Natural killer cell (primary cell): Measurements from ENCODE around the gene TRIP10. TPM values are rescaled to one million over a fixed set of nuclear protein-coding genes. Genes with fewer than 3 reads are reported as not detected.

ENCODE experiments used
- ATAC-seq, 3 donors: fragments of 150-1000 bp in 2 of 3; fragments of 200-7000 bp in 1 of 3; cut with Tn5 transposase; 1 replicate in 1 of 3; 2 replicates in 2 of 3; pipeline ENCODE4 v1.10.0; 2021; ENCODE audit warnings: mild to moderate bottlenecking in 2 of 3, moderate library complexity in 2 of 3
- DNase-seq, 2 donors: peaks; one replicate each; pipeline versions ENCODE4 v3.0.0 to v3.0.0-alpha.2; 2013 to 2021; ENCODE audit warnings: mixed read lengths in 1 of 2
- H3K27ac ChIP-seq: one replicate; pipeline ENCODE4 v1.5.1; 2013; ENCODE audit warnings: mild to moderate bottlenecking, low read length
- H3K27me3 ChIP-seq: one replicate; pipeline ENCODE4 v1.6.1; 2013; ENCODE audit warnings: low read length; ENCODE audit not compliant: control insufficient read depth, insufficient read depth
- H3K36me3 ChIP-seq: one replicate; pipeline ENCODE4 v1.6.1; 2013; ENCODE audit warnings: low read length; ENCODE audit not compliant: control insufficient read depth, insufficient read depth
- H3K4me1 ChIP-seq: one replicate; pipeline ENCODE4 v1.6.1; 2013; ENCODE audit warnings: low read length; ENCODE audit not compliant: control insufficient read depth, insufficient read depth
- H3K4me3 ChIP-seq: one replicate; pipeline ENCODE4 v1.5.1; 2013; ENCODE audit warnings: low read length
- H3K9me3 ChIP-seq: one replicate; pipeline ENCODE4 v1.6.1; 2013; ENCODE audit warnings: low read length; ENCODE audit not compliant: control insufficient read depth, insufficient read depth
- H3K27ac Mint-ChIP-seq, 2 donors: one replicate each; pipeline ENCODE4 v1.8.0; 2022; ENCODE audit warnings: mild to moderate bottlenecking in 2 of 2, mixed read lengths in 2 of 2, moderate library complexity in 1 of 2
- H3K27me3 Mint-ChIP-seq, 2 donors: one replicate each; pipeline ENCODE4 v1.8.0; 2022; ENCODE audit warnings: low read depth in 2 of 2, mixed read lengths in 2 of 2
- H3K36me3 Mint-ChIP-seq: one replicate; pipeline ENCODE4 v1.8.0; 2022; ENCODE audit warnings: mixed read lengths
- H3K4me1 Mint-ChIP-seq, 2 donors: one replicate each; pipeline ENCODE4 v1.8.0; 2022; ENCODE audit warnings: mixed read lengths in 2 of 2
- H3K4me3 Mint-ChIP-seq: one replicate; pipeline ENCODE4 v1.8.0; 2022; ENCODE audit warnings: mild to moderate bottlenecking, moderate library complexity, mixed read lengths
- H3K9me3 Mint-ChIP-seq, 2 donors: one replicate each; pipeline ENCODE4 v1.8.0; 2022; ENCODE audit warnings: mixed read lengths in 2 of 2
- WGBS: methylation state at CpG from one replicate; pipeline ENCODE4 v1.1.7; 2013; ENCODE audit warnings: missing lambda C conversion rate; ENCODE audit not compliant: insufficient coverage; 5-methylcytosine and 5-hydroxymethylcytosine counted together
- intact Hi-C: fragments of 100-400 bp; cut with micrococcal nuclease; formaldehyde crosslinking; loops from one replicate; pipeline ENCODE4 v1.14.2; 2022
- total RNA-seq, 4 donors: library from RNA; stranded (reverse); fragments of 120-200 nt in 1 of 4; gene quantifications; one replicate each; pipeline versions ENCODE4 v1.2.3 to v1.2.4, GENCODE V29; 2013 to 2022
- TF ChIP-seq, protein P1 (sequence below): fragments of 200-600 bp; IDR thresholded peaks from one replicate; pipeline ENCODE4 v1.8.0; 2022; ENCODE audit warnings: antibody characterized with exemption

Gene TRIP10
- total RNA-seq, 3 donors from 2014 or later (not counting 1 experiment from before 2014, with no cell fraction given): 1.0 to 5.2 (median 3.3) TPM

DNA sequence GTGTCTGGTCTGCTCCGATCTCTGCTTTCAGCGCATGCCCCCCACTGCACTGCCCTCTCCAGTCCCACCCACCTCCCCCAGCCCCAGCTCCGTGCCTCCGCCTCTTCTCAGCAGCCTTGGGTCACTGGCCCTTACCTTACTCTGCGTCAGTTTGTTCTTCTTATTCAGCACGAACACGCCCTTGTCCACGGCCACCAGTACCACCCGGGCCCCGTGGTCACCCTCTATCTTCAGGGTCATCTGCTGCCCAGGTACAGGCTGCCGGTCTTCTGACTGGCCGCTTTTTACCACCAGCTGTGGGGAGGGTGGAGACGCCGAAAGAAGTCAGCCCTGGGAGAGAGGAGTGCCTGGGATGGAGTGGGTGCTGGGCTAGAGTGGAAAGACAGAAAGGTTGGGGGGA, 29.9 kb upstream of the TRIP10 start:
- TF ChIP-seq, protein P1, sequence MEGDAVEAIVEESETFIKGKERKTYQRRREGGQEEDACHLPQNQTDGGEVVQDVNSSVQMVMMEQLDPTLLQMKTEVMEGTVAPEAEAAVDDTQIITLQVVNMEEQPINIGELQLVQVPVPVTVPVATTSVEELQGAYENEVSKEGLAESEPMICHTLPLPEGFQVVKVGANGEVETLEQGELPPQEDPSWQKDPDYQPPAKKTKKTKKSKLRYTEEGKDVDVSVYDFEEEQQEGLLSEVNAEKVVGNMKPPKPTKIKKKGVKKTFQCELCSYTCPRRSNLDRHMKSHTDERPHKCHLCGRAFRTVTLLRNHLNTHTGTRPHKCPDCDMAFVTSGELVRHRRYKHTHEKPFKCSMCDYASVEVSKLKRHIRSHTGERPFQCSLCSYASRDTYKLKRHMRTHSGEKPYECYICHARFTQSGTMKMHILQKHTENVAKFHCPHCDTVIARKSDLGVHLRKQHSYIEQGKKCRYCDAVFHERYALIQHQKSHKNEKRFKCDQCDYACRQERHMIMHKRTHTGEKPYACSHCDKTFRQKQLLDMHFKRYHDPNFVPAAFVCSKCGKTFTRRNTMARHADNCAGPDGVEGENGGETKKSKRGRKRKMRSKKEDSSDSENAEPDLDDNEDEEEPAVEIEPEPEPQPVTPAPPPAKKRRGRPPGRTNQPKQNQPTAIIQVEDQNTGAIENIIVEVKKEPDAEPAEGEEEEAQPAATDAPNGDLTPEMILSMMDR: no peak
- Mint-ChIP-seq H3K9me3 (no peaks in the 10 kb centered on the region), H3K27me3 (peaks cover 23 to 27% of the 10 kb centered on the region in 2 donors), H3K4me3 (no peak overlapping the region), H3K4me1 (peaks cover 7 to 17% of the 10 kb centered on the region in 2 donors), H3K36me3 (no peaks in the 10 kb centered on the region), H3K27ac (peak overlapping the region in 1 of 2 donors; percentile 6)
- WGBS: 45% methylated on average over 14 of the region's 14 CpGs
- H3K4me3 ChIP-seq: no peak overlapping the region
- no peaks in the 10 kb centered on the region for H3K36me3 ChIP-seq
- no peak for DNase-seq
- H3K27me3 ChIP-seq: peaks cover 3% of the 10 kb centered on the region
- peaks cover 8% of the 10 kb centered on the region for H3K4me1 ChIP-seq
- no peak for ATAC-seq
- no peak overlapping the region for H3K27ac ChIP-seq
- no peaks in the 10 kb centered on the region for H3K9me3 ChIP-seq
- intact Hi-C loops: no loop called here

DNA sequence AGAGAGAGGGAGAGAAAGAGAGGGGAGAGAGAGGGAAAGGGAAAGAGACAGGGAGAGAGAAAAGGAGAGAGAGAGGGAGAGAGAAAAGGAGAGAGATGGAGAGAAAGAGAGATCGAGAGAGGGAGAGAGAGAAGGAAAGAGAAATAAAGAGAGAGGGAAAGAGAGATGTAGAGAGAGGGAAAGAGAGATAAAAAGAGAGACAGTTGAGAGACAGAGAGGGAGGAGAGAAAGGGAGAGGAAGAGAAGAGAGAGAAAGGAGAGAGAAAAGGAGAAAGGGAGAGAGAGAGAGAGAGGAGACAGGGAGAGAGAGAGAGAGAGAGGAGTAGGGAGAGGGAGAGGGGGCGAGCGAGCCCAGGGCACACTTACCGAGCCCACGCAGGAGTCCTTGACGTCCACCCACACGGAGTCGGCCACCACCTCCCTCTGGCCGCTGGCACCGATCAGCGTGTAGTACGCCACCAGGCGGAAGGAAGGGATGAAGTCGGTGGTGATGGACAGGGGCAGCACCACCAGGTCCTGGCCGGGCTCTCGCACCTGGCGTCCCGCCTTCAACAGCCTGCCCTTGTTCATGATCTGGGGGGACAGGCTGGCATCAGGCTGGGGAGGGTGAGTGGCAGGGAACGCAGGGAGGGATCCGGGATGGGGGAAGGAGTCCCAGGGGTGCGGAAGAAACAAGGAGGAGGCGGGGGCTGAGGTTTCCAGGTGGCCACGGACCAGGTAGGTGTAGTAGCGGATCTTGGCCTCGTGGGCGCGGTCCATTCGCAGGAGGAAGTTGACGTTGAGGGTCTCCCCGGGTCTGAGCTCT, 29.0 kb upstream of the TRIP10 start:
- Histone ChIP-seq H3K4me3 (no peak overlapping the region), H3K27me3 (peaks cover 3% of the 10 kb centered on the region), H3K27ac (no peak overlapping the region), H3K9me3 (no peaks in the 10 kb centered on the region), H3K36me3 (no peaks in the 10 kb centered on the region), H3K4me1 (peaks cover 8% of the 10 kb centered on the region)
- 14% methylated on average over 30 of the region's 30 CpGs for WGBS
- no peaks in the 10 kb centered on the region for H3K36me3 Mint-ChIP-seq
- TF ChIP-seq, protein P1: no peak
- peaks cover 23 to 27% of the 10 kb centered on the region in 2 donors for H3K27me3 Mint-ChIP-seq
- no peaks in the 10 kb centered on the region for H3K9me3 Mint-ChIP-seq
- peak in 1 of 2 donors; percentile 42 for DNase-seq
- ATAC-seq: peak in 2 of 3 donors; percentile 40 to 49
- peaks cover 7 to 17% of the 10 kb centered on the region in 2 donors for H3K4me1 Mint-ChIP-seq
- intact Hi-C loops: no loop called here
- peak overlapping the region in 1 of 2 donors; percentile 6 for H3K27ac Mint-ChIP-seq
- no peak overlapping the region for H3K4me3 Mint-ChIP-seq

DNA sequence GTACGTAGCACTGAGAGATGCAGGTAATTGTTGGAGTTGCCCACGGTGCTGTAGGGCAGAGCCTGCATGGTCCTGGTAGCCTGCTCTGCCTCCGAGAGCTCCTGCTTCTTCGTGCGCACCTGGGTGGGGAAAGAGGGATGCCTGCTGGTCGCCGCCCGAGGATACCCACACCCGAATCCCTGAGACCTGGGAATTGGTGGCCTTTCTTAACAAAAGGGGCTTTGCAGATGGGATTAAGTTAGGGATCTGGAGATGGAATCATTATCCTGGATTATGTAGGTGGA, 28.5 kb upstream of the TRIP10 start:
- TF ChIP-seq, protein P1: no peak
- Histone ChIP-seq H3K9me3 (no peaks in the 10 kb centered on the region), H3K4me1 (peaks cover 8% of the 10 kb centered on the region), H3K4me3 (no peak overlapping the region), H3K36me3 (no peaks in the 10 kb centered on the region), H3K27ac (no peak overlapping the region), H3K27me3 (peaks cover 3% of the 10 kb centered on the region)
- 62% methylated on average over 9 of the region's 9 CpGs for WGBS
- Mint-ChIP-seq H3K36me3 (no peaks in the 10 kb centered on the region), H3K4me1 (peaks cover 7 to 17% of the 10 kb centered on the region in 2 donors), H3K27me3 (peaks cover 23 to 27% of the 10 kb centered on the region in 2 donors), H3K27ac (no peak overlapping the region), H3K4me3 (no peak overlapping the region), H3K9me3 (no peaks in the 10 kb centered on the region)
- intact Hi-C loops: no loop called here
- DNase-seq (no peak), ATAC-seq (no peak)

DNA sequence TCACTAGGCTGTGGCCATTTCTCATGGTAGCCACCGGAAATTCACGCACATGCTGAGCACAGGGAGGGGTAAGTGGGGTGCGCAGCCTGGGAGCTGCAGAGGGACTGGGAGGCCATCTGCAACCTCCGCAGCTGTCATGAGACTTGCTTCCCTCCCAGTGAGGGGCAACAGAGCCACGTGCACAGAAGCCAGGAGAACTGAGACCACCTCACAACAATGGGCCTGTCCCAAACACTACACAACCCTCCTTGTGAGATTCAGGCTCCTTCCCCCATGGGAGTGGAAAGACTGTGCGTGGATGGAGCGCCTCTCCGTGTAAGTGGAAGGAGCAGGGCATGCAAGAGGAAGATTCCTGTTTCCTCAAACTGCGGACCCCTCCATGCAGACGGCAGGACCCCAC, 27.9 kb upstream of the TRIP10 start:
- DNase-seq: no peak
- no peaks in the 10 kb centered on the region for H3K9me3 Mint-ChIP-seq
- Histone ChIP-seq H3K36me3 (no peaks in the 10 kb centered on the region), H3K27me3 (peaks cover 3% of the 10 kb centered on the region), H3K9me3 (no peaks in the 10 kb centered on the region), H3K27ac (no peak overlapping the region), H3K4me3 (no peak overlapping the region), H3K4me1 (peaks cover 8% of the 10 kb centered on the region)
- intact Hi-C loops: no loop called here
- H3K27ac Mint-ChIP-seq: no peak overlapping the region
- peaks cover 7 to 17% of the 10 kb centered on the region in 2 donors for H3K4me1 Mint-ChIP-seq
- H3K4me3 Mint-ChIP-seq: no peak overlapping the region
- TF ChIP-seq, protein P1: no peak
- ATAC-seq: no peak
- H3K27me3 Mint-ChIP-seq: peaks cover 25 to 27% of the 10 kb centered on the region in 2 donors
- no peaks in the 10 kb centered on the region for H3K36me3 Mint-ChIP-seq
- 84% methylated on average over 10 of the region's 10 CpGs for WGBS
